Omental fat pad (tissue), 4 donors: ENCODE results near the gene NKX2-2. TPM values are rescaled to one million over a fixed set of nuclear protein-coding genes. Genes with fewer than 3 reads are reported as not detected.

Experiments used
- ATAC-seq: fragments of 150-250 bp; one replicate; pipeline ENCODE4 v1.9.1; 2016; ENCODE audit warnings: mild to moderate bottlenecking, moderate library complexity; ENCODE audit not compliant: low FRiP score
- DNase-seq: peaks from one replicate; pipeline ENCODE4 v3.0.0-alpha.2; 2019; ENCODE audit warnings: low spot score
- CTCF ChIP-seq, 3 donors: fragments of 450-650 bp; IDR thresholded peaks; one replicate each; pipeline ENCODE4 v1.5.1; 2016 to 2017; ENCODE audit warnings: antibody characterized with exemption in 3 of 3, mild to moderate bottlenecking in 3 of 3, moderate library complexity in 2 of 3
- total RNA-seq, 4 donors: library from RNA; depleted of rRNA; stranded (reverse); fragments of >200 nt; gene quantifications; one replicate each; pipeline ENCODE4 v1.1.0, GENCODE V29; 2016

NKX2-2 gene
- total RNA-seq, 4 donors from 2014 or later, result not detected

DNA sequence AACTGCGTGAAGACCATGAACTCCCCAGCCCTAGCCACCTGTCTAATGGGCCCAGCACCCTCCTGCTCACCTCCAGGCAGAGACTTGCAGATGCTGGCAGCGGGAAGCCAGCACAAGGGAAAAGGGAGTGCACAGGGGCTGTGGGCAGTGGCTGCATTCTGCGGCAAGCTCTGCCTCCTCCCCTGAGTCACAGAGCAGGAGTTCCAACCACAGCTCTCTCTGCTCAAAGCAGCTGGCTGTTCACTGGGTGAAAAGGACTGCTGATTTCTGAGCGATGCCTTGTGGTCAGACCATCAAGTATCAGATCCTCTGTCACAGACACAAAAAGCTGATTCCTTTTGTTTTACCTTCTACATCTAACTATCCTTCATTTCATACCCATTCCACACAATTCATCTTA lies 10.5 kb downstream of the NKX2-2 start:
- DNase-seq, result no peak
- ATAC-seq, result no peak
- no peak for TF ChIP-seq CTCF (IDR thresholded peaks at IDR 0.05)

- TF ChIP-seq CTCF (IDR thresholded peaks at IDR 0.05), result no peak
- no peak for DNase-seq
Measured at GRCh38 chr20:21501184-21501583, 12.7 kb downstream of the NKX2-2 start.

GRCh38 chr20:21500599-21500998 lies 13.3 kb downstream of the NKX2-2 start:
- TF ChIP-seq CTCF (IDR thresholded peaks at IDR 0.05), result no peak
- DNase-seq (no peak), ATAC-seq (no peak)

More at GRCh38 chr20:21501184-21501583, 12.7 kb downstream of the NKX2-2 start:
- ATAC-seq, result no peak

GRCh38 chr20:21499641-21500040 lies 14.2 kb downstream of the NKX2-2 start:
- no peak for TF ChIP-seq CTCF (IDR thresholded peaks at IDR 0.05)
- ATAC-seq, result no peak
- no peak for DNase-seq

DNA sequence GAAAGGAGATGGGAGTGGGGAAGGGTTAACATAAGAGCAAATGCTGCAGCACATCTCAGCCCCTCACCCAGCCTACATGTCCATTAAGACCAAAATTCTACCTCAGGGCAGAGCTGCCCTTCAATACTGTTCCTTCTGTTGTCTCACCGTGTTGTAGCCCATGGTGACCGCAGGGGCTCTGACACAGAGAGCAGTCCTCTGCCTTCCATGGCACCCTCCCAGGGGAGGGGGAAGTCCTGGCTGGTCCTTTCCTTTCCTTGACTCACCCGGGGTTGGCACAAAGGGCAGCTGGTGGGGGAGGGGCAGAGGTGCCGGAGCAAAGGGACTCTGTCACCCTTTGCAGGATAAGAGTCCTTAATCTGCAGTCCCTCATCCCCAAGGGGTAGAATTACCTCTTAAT lies 15.2 kb downstream of the NKX2-2 start:
- no peak for ATAC-seq
- TF ChIP-seq CTCF (IDR thresholded peaks at IDR 0.05), result no peak
- no peak for DNase-seq

DNA sequence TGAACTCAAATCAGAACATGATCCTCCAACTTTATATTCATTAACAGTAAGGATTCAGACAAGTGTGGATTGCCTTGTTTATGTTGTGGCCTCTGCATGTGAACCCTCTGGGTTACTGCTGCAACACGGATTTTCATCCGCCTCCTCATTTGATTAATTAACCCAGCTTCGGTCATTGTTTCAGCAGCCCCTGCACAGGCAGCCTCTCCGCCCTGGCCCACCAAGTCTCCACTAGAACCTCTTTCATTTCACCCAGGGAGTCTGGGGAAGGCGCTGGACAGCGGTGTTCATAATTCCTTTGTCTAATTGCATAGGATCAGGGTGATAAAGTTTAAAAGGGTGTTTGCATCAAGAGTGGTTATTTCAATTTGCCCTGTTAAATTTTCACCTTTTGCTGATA lies 15.7 kb downstream of the NKX2-2 start:
- TF ChIP-seq CTCF (IDR thresholded peaks at IDR 0.05), result no peak
- ATAC-seq (no peak), DNase-seq (no peak)

DNA sequence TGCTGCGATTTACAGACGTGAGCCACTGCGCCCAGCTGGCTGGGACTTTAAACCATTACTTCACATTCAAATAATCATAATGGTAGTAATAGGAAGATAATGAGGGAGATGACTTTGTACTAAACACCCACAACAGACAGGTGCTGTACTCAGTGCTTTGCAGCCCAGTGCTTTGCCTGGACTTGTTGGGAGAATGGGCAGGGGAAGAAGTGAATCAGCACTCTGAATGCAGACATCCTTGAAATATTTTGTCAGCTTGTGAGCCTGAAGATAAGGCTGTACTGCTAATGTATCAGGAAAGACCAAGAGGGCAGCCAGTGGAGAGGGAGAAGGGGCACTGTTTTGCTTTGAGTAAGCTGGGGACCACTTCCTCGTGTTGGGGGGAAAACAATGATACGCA lies 17.4 kb downstream of the NKX2-2 start:
- DNase-seq, result no peak
- TF ChIP-seq CTCF (IDR thresholded peaks at IDR 0.05), result no peak
- ATAC-seq, result no peak
